VCaP (cell line): Measurements from ENCODE around the gene TBX20.

ENCODE experiments used
- H3K27ac ChIP-seq: fragments of 450-650 bp; 2 replicates; pipeline ENCODE4 v1.5.1; 2017
- CTCF ChIP-seq: fragments of 450-650 bp; conservative IDR thresholded peaks from 2 replicates; pipeline ENCODE4 v1.5.1; 2017; ENCODE audit warnings: mild to moderate bottlenecking, moderate library complexity

The TBX20 gene

GRCh38 chr7:35259523-35259908 lies 5.6 kb upstream of the TBX20 start:
- no peak for TF ChIP-seq CTCF
- no peak overlapping the region for H3K27ac ChIP-seq

- H3K27ac ChIP-seq, result no peak overlapping the region
- no peak for TF ChIP-seq CTCF
Measured at GRCh38 chr7:35258868-35259522, 5.1 kb upstream of the TBX20 start.

GRCh38 chr7:35258125-35258867 lies 4.4 kb upstream of the TBX20 start:
- no peak overlapping the region for H3K27ac ChIP-seq
- TF ChIP-seq CTCF, result no peak

GRCh38 chr7:35257251-35258124 lies 3.6 kb upstream of the TBX20 start:
- H3K27ac ChIP-seq, result no peak overlapping the region
- TF ChIP-seq CTCF, result no peak

GRCh38 chr7:35256256-35257175 lies 2.6 kb upstream of the TBX20 start:
- no peak overlapping the region for H3K27ac ChIP-seq
- TF ChIP-seq CTCF, result no peak

GRCh38 chr7:35255443-35256255 lies 1.7 kb upstream of the TBX20 start:
- no peak for TF ChIP-seq CTCF
- H3K27ac ChIP-seq, result no peak overlapping the region
